HG02678 (cell line): ENCODE measurements around the gene NXPE1.
"Not testable (repeated sequence)": the region's sequence is repeated elsewhere in the genome, so short reads cannot be mapped to it uniquely, and the experiment has no call there.

Source experiments
- ATAC-seq: cut with Tn5 transposase; IDR thresholded peaks from one replicate; pipeline ENCODE4 v1.9.1; 2021; ENCODE audit warnings: mild to moderate bottlenecking, moderate library complexity; ENCODE audit not compliant: unreplicated experiment

NXPE1 gene

DNA sequence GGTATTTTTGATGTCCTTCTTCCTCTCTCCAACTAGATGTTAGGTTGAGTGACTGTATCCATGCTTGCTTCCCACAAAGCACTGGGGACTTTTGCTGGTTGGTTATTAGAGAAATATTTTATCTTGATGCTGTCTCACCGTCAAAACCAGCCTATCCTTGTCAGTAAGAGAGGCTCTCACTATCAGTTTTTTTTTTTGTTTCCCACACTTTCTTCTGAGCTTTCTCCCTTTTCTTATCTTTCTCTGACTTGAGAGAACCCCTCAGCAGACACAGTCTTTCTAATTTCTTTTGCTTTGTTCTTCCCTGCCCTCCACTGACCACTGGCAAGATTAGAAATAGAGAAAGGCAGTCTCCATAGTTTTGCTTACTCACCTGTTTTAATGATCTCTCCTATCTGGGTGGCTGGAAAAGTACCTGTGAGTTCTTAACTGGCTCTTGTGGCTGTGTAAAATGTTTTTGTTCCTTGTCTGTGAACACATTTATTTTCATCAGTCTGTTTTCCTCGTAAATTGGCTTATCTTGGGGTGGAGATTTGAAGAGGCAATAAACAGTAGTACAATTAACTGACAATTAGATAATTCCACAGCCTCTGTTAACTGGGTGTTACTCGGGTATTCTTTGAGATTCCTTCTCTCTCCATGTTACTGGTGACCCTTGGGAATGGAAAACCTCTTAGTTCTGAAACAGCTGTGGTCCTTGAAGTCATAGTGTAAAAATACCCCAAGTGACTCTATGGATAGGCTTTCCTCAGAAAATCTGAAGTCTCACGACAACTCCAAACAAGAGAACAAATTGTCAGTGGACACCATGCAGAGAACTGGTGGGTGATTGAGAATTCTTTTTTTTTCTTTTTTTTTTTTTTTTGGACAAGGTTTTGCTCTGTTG is at the start of gene NXPE1:
Gene NXPE1 (minus strand): TSS at position 457 of the 886 bp plus-strand sequence. CDS start 8,680 bp downstream, outside the sequence.
- no peak for ATAC-seq

DNA sequence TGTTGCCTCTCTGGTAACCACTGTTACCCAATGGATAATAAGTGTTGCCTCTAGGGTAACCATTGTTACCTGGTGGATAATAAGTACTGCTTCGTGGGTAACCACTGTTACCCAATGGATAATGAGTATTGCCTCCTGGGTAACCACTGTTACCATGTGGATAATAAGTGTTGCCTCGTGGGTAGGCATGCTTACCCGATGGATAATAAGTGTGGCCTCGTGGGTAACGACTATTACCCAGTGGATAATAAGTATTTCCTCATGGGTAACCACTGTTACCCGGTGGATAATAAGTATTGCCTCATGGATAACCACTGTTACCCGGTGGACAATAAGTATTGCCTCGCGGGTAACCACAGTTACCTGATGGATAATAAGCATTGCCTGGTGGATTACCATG is 49.7 kb upstream of the NXPE1 start:
- ATAC-seq, result no peak

DNA sequence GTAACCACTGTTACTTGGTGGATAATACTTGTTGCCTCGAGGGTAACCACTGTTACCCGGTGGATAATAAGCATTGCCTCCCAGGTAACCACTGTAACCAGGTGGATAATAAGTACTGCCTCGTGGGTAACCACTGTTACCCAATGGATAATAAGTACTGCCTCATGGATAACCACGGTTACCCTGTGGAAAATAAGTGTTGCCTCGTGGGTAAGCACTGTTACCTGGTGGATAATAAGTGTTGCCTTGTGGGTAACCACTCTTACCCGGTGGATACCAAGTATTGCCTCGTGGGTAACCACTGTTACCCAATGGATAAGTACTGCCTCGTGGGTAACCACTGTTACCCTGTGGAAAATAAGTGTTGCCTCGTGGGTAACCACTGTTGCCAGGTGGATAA is 48.9 kb upstream of the NXPE1 start:
- not testable (repeated sequence) for ATAC-seq

DNA sequence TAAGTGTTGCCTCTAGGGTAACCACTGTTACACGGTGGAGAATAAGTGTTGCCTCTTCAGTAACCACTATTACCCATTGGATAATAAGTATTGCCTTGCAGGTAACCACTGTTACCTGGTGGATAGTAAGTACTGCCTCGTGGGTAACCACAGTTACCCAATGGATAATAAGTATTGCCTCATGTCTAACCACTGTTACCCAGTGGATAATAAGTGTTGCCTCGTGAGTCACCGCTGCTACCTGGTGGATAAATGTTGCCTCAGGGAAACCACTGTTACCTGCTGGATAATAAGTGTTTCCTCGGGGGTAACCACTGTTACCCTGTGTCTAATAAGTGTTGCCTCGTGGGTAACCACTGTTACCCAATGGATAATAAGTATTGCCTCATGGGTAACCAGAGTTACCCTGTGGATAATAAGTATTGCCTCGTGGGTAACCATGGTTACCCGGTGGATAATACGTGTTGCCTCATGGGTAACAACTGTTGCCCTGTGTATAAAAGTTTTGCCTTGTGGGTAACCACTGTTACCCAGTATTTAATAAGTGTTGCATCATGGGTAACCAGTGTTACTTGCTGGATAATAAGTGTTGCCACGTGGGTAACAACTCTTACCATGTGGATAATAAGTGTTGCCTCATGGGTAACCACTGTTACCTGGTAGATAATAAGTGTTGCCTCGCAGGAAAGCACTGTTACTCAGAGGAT is 48.2 kb upstream of the NXPE1 start:
- no peak for ATAC-seq

DNA sequence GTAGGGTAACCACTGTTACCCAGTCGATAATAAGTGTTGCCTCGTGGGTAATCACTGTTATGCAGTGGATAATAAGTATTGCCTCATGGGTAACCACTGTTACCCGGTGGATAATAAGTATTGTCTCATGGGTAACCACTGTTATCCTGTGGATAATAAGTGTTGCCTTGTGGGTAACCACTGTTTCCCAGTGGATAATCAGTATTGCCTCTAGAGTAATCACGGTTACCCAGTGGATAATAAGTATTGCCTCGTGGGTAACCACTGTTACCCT is 47.1 kb upstream of the NXPE1 start:
- not testable (repeated sequence) for ATAC-seq

DNA sequence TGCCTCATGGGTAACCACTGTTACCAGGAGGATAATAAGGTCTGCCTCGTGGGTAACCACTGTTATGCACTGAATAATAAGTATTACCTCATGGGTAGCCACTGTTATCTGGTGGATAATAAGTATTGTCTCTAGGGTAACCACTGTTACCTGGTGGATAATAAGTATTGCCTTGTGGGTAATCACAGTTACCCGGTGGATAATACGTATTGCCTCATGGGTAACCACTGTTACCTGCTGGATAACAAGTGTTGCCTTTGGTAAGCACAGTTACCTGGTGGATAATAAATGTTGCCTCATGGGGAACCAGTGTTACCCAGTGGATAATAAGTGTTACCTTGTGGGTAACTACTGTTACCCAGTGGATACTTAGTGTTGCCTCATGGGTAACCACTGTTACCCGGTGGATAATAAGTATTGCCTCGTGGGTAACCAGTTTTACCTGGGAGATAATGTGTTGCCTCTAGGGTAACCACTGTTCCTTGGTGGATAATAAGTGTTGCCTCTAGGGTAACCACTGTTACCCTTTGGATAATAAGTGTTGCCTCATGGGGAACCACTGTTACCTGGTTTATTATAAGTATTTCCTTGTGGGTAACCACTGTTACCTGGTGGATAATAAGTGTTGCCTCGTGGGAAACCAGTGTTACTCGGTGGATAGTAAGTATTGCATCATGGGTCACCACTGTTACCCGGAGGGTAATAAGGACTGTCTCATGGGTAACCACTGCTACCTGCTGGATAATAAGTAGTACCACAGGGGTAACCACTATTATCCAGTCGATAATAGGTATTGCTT is 46.5 kb upstream of the NXPE1 start:
- no peak for ATAC-seq

DNA sequence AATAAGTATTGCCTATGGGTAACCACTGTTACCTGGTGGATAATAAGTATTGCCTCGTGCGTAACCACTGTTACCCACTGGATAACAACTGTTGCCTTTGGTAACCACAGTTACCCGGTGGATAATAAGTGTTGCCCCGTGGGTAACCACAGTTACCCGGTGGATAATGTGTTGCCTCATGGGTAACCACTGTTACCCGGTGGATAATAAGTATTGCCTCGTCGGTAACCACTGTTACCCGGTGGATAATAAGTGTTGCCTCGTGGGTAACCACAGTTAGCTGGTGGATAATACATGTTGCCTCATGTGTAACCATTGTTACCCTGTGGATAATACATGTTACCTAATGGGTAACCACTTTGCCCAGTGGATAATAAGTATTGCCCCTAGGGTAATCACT is 45.7 kb upstream of the NXPE1 start:
- no peak for ATAC-seq

DNA sequence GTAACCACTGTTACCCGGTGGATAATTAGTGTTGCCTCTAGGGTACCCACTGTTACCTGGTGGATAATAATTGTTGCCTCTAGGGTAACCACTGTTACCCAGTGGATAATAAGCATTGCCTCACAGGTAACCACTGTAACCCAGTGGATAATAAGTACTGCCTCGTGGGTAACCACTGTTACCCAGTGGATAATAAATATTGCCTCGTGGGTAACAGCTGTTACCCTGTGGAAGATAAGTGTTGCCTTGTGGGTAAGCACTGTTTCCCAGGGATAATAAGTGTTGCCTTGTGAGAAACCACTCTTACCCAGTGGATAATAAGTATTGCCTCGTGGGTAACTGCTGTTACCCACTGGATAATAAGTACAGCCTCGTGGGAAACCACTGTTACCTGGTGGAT is 45.2 kb upstream of the NXPE1 start:
- ATAC-seq, result no peak

DNA sequence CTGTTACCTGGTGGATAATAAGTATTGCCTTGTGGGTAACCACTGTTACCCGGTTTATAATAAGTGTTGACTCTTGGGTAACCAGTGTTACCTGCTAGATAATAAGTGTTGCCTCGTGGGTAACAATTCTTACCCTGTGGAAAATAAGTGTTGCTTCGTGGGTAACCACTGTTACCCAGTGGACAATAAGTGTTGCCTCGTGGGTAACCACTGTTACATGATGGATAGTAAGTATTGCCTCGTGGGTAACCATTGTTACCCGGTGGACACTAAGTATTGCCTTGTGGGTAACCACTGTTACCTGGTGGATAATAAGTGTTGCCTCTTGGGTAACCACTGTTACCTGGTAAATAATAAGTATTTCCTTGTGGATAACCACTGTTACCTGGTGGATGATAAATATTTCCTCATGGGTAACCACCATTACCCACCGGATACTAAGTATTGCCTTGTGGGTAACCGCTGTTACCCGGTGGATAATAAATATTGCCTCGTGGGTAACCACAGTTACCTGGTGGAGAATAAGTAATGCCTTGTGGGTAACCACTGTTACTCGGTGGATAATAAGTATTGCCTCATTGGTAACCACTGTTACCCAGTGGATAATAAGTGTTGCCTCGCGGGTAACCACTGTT is 44.6 kb upstream of the NXPE1 start:
- ATAC-seq, result no peak

DNA sequence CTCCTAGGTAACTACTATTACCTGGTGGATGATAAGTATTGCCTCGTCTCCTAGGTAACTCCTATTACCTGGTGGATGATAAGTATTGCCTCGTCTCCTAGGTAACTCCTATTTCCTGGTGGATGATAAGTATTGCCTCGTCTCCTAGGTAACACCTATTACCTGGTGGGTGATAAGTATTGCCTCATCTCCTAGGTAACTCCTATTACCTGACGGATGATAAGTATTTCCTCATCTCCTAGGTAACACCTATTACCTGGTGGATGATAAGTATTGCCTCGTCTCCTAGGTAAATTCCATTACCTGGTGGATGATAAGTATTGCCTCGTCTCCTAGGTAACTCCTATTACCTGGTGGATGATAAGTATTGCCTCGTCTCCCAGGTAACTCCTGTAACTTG is 43.5 kb upstream of the NXPE1 start:
- ATAC-seq, result not testable (repeated sequence)

DNA sequence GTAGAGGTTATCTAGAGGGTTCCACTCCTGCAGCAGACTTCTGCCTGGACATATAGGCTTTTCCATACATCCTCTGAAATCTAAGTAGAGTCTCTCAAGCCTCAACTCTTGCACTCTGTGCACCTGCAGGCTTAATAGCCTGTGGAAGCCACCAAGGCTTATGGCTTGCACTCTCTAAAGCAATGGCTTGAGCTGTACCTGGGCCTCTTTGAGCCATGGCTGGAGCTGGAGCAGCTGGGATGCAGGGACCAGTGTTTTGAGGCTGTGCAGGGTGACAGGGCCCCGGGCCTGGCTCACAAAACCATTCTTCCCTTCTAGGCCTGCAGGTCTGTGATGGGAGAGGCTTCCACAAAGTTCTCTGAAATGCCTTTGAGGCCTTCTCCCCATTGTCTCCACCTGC is 38.8 kb upstream of the NXPE1 start:
- ATAC-seq, result no peak

DNA sequence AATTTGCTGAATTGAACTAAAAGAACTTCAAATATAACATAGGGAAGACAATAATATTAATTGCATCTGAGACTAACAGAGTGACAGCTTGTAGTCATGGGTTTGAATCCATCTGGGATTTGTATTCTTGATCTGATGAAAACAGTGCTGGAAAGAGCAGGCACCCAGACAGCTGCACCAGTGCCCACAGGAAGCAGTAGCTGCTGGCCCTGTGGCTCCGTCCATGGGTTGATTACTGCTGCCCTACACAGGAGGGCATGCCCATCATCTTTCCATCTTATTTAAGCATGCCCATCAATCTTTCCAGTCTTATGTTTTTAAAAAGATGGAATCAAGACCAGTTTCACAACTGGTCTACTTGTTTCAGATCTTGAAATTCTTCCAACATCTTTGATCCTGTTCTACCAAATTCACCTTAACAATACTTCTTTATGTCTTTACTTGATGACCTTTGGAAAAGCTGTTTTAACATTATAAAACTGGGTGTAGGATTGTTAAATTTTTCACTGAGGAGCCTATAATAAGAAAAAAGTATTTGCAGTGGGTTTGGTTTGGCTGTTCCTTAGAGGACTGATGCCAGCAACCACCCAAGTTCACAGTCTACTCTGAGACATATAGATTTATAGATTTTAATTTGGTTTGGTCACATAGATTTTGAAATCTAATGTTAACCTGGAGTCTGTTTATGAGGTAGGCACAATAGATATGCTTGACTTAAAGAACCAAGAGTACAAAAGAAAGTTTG is 36.7 kb upstream of the NXPE1 start:
- no peak for ATAC-seq

DNA sequence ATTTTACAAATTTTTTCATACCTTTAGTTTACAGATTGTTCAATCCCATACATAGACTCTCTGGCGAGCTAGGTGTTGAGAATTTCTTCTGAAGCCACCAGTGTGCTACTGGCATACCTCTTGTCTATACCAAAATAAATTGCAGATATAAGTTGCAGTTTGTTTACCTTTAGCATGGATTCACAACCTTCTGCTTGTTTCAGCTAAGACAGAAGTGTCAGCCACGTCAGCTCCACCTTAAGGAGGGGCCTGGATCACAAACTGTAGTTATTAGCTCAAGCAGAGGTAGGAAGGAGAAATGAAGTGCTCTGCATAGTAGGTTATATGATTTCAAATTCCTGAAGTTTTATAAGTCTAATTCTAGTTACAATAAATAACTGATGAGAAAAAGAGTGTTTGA is 35.9 kb upstream of the NXPE1 start, which contains the start of gene NXPE4:
Gene NXPE4 (minus strand): TSS at position 216 of the 400 bp plus-strand sequence. CDS start 1,027 bp downstream, outside the sequence.
- ATAC-seq, result no peak

DNA sequence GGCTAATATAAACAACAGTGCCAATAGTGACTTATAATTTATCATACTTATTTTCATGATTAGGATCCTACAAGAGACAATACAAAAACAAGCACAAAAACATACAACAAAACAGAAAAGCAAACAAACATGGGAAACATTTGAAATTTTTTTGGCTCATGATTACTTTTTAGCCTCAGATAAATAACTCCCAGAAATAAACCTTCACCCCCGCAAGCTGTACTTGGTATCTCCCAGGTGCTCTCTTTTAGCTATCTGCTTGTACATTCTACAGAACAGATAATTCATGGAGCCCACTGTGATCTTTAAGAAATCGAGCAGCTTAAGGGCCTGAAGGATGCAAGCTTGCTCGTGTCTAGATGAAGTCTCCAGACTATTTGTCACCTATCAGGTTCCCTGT is 35.0 kb upstream of the NXPE1 start:
- ATAC-seq, result no peak

DNA sequence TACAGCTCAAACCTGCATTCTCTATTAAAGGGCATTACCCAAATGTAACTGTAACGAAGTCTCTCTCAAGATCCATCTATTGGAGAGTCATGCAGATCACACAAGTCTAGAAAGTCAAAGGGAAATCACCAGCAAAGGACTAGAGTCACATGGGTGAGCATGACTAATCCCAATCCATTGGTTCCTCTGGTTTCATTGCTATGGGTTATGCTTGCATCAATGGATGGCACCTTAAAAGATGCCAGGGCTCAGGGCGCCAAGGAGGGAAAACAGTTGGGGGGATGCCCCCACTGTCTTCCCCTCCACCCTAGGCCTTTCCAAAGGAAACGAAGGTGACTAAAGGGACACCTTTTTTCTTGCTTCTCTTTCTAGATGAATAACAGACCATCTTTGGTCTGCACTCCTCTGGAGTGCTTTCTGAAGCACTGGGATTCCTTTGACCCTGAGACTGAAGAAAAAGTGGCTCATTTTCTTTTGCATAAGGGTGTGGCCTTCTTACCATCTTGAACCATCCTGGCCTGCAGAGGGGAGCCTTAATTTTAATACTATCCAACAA is 27.8 kb upstream of the NXPE1 start:
- ATAC-seq, result no peak

DNA sequence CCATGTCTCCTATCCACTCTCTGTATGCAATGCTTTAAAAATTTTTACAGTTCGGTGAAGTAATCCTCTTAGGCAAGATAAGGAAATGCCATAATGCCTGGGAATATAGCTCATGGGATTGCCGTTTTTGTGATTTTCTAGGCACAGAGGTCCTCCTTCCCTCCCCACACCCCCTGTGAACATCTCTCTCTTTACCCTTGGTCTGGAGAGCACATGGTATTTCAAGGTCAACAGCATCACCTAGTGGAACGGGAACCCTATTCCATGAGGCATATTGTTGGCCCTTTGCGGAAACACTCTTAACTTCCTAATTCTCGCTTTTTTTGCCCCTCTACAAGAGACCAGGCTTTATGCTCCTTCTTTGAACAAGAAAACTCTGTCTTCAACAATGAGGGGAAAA is 27.1 kb upstream of the NXPE1 start:
- ATAC-seq, result no peak

DNA sequence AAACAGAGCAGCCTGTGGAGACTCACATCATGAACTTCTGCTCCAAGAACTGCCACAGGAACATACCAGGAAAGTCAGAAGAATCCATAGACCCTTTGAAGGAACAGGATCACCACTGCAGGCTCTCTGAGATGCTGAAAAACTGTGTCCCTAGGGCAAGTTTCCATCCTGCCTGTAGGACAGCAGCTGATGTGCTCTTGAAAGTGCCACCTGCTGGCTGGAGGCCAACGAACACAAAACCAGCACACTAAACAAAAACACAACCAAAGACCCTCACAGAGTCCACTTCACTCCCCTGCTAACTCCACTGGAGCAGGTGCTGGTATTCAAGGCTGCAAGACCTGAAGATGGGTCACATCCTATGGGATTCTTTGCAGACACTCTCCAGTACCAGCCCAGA is 12.0 kb upstream of the NXPE1 start:
- ATAC-seq, result no peak

DNA sequence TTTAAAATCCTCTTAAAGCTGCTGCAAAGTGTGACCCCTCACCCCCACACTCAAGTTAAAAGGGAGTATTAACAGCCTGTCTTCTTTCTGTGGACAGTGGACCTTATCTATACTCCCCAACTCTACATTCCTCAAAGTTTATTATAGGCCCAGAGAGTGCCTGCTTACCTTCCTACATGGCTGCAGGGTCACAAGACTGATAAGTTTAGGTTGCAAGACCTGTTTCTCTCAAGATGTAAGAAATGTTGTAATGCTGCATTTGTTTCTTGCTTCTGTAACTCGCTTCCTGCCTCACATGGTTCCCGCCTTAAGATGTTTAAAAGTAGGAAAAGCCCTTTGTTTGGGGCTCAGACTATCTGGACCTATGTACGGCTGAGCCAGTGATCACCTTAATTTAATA is 10.1 kb upstream of the NXPE1 start:
- ATAC-seq, result no peak

DNA sequence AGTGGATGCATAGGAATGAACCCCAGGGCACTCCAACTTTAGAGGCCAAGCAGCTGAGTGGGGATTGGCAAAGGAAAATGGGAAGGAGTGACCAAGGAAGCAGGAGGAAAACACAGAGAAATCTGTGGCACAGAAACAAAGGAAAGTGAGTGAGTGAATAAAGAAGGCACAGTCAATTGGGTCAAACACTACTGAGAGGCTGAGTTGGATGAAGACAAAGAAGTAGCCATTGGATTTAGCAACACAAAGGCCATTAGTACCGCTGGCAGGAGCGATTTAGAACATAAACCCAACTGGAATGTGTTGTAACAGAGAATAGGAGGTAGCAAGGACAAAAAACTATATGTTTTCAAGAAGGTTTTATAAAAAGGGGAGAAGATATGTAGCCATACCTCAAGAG is 6.6 kb upstream of the NXPE1 start:
- no peak for ATAC-seq

DNA sequence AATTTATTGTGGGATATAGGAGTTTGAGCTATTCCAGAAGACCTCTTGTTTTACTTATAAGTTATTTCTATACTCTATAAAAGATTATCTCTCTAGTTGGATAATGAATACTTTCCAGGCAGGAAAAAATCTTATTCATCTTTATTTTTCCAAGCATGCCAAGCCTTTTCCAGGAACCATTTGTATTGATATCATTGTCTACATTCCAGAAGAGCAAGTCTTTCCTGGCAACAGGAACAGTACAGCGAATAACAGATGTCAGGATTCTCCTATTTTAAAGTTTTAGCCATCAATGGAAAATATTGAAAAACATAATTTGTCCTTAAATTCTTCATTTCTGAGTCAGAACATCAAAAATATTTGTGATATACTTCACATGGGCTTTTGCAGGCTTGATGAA is 5.2 kb upstream of the NXPE1 start:
- ATAC-seq, result no peak
